HEK293T (cell line): ENCODE data around the gene MEF2C.

Experiments
- ARNT ChIP-seq: fragments of 450-650 bp; IDR thresholded peaks from 2 replicates; pipeline ENCODE4 v1.6.1; 2017; ENCODE audit warnings: mild to moderate bottlenecking
- FOXK2 ChIP-seq: fragments of 450-650 bp; IDR thresholded peaks from 2 replicates; pipeline ENCODE4 v1.6.1; 2016; ENCODE audit warnings: mild to moderate bottlenecking
- L3MBTL2 ChIP-seq: fragments of 450-650 bp; conservative IDR thresholded peaks from 2 replicates; pipeline ENCODE4 v1.6.1; 2016; ENCODE audit warnings: mild to moderate bottlenecking
- SUZ12 ChIP-seq: fragments of 450-650 bp; IDR thresholded peaks from 2 replicates; pipeline ENCODE4 v1.6.1; 2016; ENCODE audit warnings: mild to moderate bottlenecking

DNA sequence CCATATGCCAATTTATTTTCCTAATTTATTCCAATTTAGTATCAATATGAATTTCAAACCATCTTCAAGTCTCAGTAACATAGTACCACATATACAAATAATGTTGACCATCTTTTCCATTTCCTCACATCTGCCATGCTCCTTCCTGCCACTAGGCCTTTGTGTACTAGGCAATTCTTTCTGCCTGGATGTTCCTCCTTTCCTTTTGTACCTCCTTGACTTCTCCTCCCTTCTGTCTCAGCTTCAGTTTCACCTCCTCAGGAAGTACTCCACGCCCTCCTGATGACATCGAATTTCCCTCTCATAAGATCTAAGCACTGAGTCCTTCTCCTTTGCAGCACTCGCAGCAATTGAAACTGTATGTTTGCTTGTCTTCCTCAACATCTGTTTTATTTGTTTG lies 53.9 kb downstream of the MEF2C start:
- TF ChIP-seq FOXK2 (no peak), SUZ12 (no peak), ARNT (no peak), L3MBTL2 (no peak)
